ENCODE data around the gene TNRC18. TPM values are rescaled to one million over a fixed set of nuclear protein-coding genes. Genes with fewer than 3 reads are reported as not detected.

TNRC18 gene
- polyA plus RNA-seq, 1 of the 3 experiments (the other 2 are of a cell fraction): 34.4 TPM

GRCh38 chr7:5455175-5455574 lies 31.5 kb upstream of the TNRC18 start:
- Histone ChIP-seq H3K9me2 (no peaks in the 10 kb centered on the region), H3K27me3 (ENCODE audit: insufficient read depth) (no peaks in the 10 kb centered on the region), H3K4me3 (ENCODE audit: low read depth in 2 of 2, low read length in 1 of 2) (no peak overlapping the region), H4K20me1 (ENCODE audit: insufficient read depth) (no peaks in the 10 kb centered on the region), H3K9ac (no peak overlapping the region), H3K36me3 (replicated peaks in 1 of 2; ENCODE audit: control insufficient read depth in 1 of 2, insufficient read depth in 2 of 2, low read length in 1 of 2) (no peaks in the 10 kb centered on the region), H3K79me2 (ENCODE audit: insufficient read depth) (no peaks in the 10 kb centered on the region), H3K4me2 (no peak overlapping the region), H3F3A (replicated peaks; ENCODE audit: insufficient read depth) (peaks cover 9% of the 10 kb centered on the region), H2AFZ (ENCODE audit: low read depth) (no peak overlapping the region), H3K4me1 (ENCODE audit: control insufficient read depth in 1 of 2, insufficient read depth in 2 of 2, low read depth in 1 of 2, low read length in 1 of 2) (peaks cover 0 to 3% of the 10 kb centered on the region in 2 experiments; a peak in 1 of 4 replicates), H3K9me3 (no peaks in the 10 kb centered on the region), H3K27ac (ENCODE audit: low read depth in 2 of 2, low read length in 1 of 2) (no peak overlapping the region)
- ChIA-PET POLR2A (no interaction called here), CTCF (interaction anchor here (8.1 kb wide), 1 partner anchor 91 kb away, joined by 150 read pairs; no protein-coding TSS in a partner anchor)
- 73% methylated on average over 4 of the region's 6 CpGs for WGBS (ENCODE audit: low lambda C conversion rate)
- no peak for DNase-seq
- TF ChIP-seq FOSL2 (IDR thresholded peaks at IDR 0.05; ENCODE audit: borderline replicate concordance, low read depth): no peak
- TF ChIP-seq RCOR1 (IDR thresholded peaks at IDR 0.05; ENCODE audit: low read length): no peak
- TF ChIP-seq USF1 (IDR thresholded peaks at IDR 0.05; ENCODE audit: borderline replicate concordance, low read depth): no peak
- TF ChIP-seq GATA2 (CRISPR knock-in tag; IDR thresholded peaks at IDR 0.05): no peak
- no peak for TF ChIP-seq TCF12 (IDR thresholded peaks at IDR 0.05)
- TF ChIP-seq MAX (IDR thresholded peaks at IDR 0.05; ENCODE audit: low read depth): no peak
- TF ChIP-seq FOXJ3 (CRISPR knock-in tag; IDR thresholded peaks at IDR 0.05): no peak
- no peak for TF ChIP-seq RXRA (IDR thresholded peaks at IDR 0.05; ENCODE audit: borderline replicate concordance, low read depth)
- no peak for TF ChIP-seq YY1 (IDR thresholded peaks at IDR 0.05; ENCODE audit: low read depth)
- TF ChIP-seq CTCF (IDR thresholded peaks at IDR 0.05): no peak
- no peak for TF ChIP-seq POLR2AphosphoS5 (IDR thresholded peaks at IDR 0.05; ENCODE audit: low read depth, low read length)
- TF ChIP-seq SIN3A (IDR thresholded peaks at IDR 0.05; ENCODE audit: borderline replicate concordance, low read depth, low read length): no peak
- no peak for TF ChIP-seq GABPA (IDR thresholded peaks at IDR 0.05; ENCODE audit: low read depth)
- no peak for TF ChIP-seq RAD21 (IDR thresholded peaks at IDR 0.05; ENCODE audit: low read length)
- TF ChIP-seq SMC3 (IDR thresholded peaks at IDR 0.05; ENCODE audit: low read depth, low read length): no peak
- no peak for TF ChIP-seq EP300 (IDR thresholded peaks at IDR 0.05; ENCODE audit: borderline replicate concordance in 1 of 2, low read depth in 1 of 2, low read length in 1 of 2)
- TF ChIP-seq MEF2A (IDR thresholded peaks at IDR 0.05; ENCODE audit: borderline replicate concordance, low read depth): no peak
- no peak for TF ChIP-seq CHD2 (IDR thresholded peaks at IDR 0.05; ENCODE audit: low read length, partially characterized antibody)

Measured in SK-N-SH (cell line).